ENCODE data around the gene GPR87. TPM values are rescaled to one million over a fixed set of nuclear protein-coding genes. Genes with fewer than 3 reads are reported as not detected.
A peak's percentile ranks its signal among the peaks of the same experiment; 100 is the strongest.

GPR87 gene
- total RNA-seq (2014; rRNA removed; shearing (Covaris generic); ENCODE audit: low replicate concordance) = 0.78 TPM in 1 of 2 replicates, not detected in the other

GRCh38 chr3:151316267-151316991 is at the start of gene GPR87:
GPR87 (minus strand) TSS chr3:151316820; CDS start chr3:151300100, 16,720 bp downstream.
- peak; percentile 16 for DNase-seq (ENCODE audit: low read depth)
- in situ Hi-C loops (cut with HindIII; ENCODE audit: low pct_unique_long_range_greater_than_20kb, low sequenced_read_pairs) = no loop called here

- no peak for DNase-seq (ENCODE audit: low read depth)
- in situ Hi-C loops (cut with HindIII; ENCODE audit: low pct_unique_long_range_greater_than_20kb, low sequenced_read_pairs) = no loop called here
These were observed 46.1 kb upstream of the GPR87 start for GRCh38 chr3:151362751-151363174.

GRCh38 chr3:151357463-151357850 is 40.8 kb upstream of the GPR87 start:
- in situ Hi-C loops (cut with HindIII; ENCODE audit: low pct_unique_long_range_greater_than_20kb, low sequenced_read_pairs) = no loop called here
- DNase-seq (ENCODE audit: low read depth) = no peak

- DNase-seq (ENCODE audit: low read depth) = no peak
- in situ Hi-C loops (cut with HindIII; ENCODE audit: low pct_unique_long_range_greater_than_20kb, low sequenced_read_pairs) = no loop called here
These were observed 40.3 kb upstream of the GPR87 start for GRCh38 chr3:151356794-151357462.

- no peak for DNase-seq (ENCODE audit: low read depth)
- in situ Hi-C loops (cut with HindIII; ENCODE audit: low pct_unique_long_range_greater_than_20kb, low sequenced_read_pairs) = no loop called here
These were observed 35.0 kb upstream of the GPR87 start for GRCh38 chr3:151351648-151352047.

- in situ Hi-C loops (cut with HindIII; ENCODE audit: low pct_unique_long_range_greater_than_20kb, low sequenced_read_pairs) = no loop called here
- no peak for DNase-seq (ENCODE audit: low read depth)
These were observed 34.6 kb upstream of the GPR87 start for GRCh38 chr3:151351219-151351618.

- in situ Hi-C loops (cut with HindIII; ENCODE audit: low pct_unique_long_range_greater_than_20kb, low sequenced_read_pairs) = no loop called here
These were observed 34.0 kb upstream of the GPR87 start for GRCh38 chr3:151350656-151351055.

GRCh38 chr3:151347432-151347831 is 30.8 kb upstream of the GPR87 start:
- in situ Hi-C loops (cut with HindIII; ENCODE audit: low pct_unique_long_range_greater_than_20kb, low sequenced_read_pairs) = no loop called here
- no peak for DNase-seq (ENCODE audit: low read depth)

More at GRCh38 chr3:151350656-151351055, 34.0 kb upstream of the GPR87 start:
- DNase-seq (ENCODE audit: low read depth) = no peak

GRCh38 chr3:151346292-151346691 is 29.7 kb upstream of the GPR87 start:
- in situ Hi-C loops (cut with HindIII; ENCODE audit: low pct_unique_long_range_greater_than_20kb, low sequenced_read_pairs) = no loop called here
- no peak for DNase-seq (ENCODE audit: low read depth)

GRCh38 chr3:151345859-151346258 is 29.2 kb upstream of the GPR87 start:
- DNase-seq (ENCODE audit: low read depth) = no peak
- in situ Hi-C loops (cut with HindIII; ENCODE audit: low pct_unique_long_range_greater_than_20kb, low sequenced_read_pairs) = no loop called here

GRCh38 chr3:151331696-151332095 is 15.1 kb upstream of the GPR87 start:
- no peak for DNase-seq (ENCODE audit: low read depth)
- in situ Hi-C loops (cut with HindIII; ENCODE audit: low pct_unique_long_range_greater_than_20kb, low sequenced_read_pairs) = no loop called here

GRCh38 chr3:151330899-151331298 is 14.3 kb upstream of the GPR87 start:
- in situ Hi-C loops (cut with HindIII; ENCODE audit: low pct_unique_long_range_greater_than_20kb, low sequenced_read_pairs) = no loop called here
- no peak for DNase-seq (ENCODE audit: low read depth)

- DNase-seq (ENCODE audit: low read depth) = no peak
- in situ Hi-C loops (cut with HindIII; ENCODE audit: low pct_unique_long_range_greater_than_20kb, low sequenced_read_pairs) = no loop called here
These were observed 13.8 kb upstream of the GPR87 start for GRCh38 chr3:151330379-151330778.

- in situ Hi-C loops (cut with HindIII; ENCODE audit: low pct_unique_long_range_greater_than_20kb, low sequenced_read_pairs) = no loop called here
- no peak for DNase-seq (ENCODE audit: low read depth)
These were observed 12.7 kb upstream of the GPR87 start, which contains the start of gene P2RY13 for GRCh38 chr3:151329363-151329762. P2RY13 (minus strand) TSS chr3:151329549; CDS start chr3:151329528, 21 bp downstream.

GRCh38 chr3:151328298-151328995 is 11.8 kb upstream of the GPR87 start:
- no peak for DNase-seq (ENCODE audit: low read depth)
- in situ Hi-C loops (cut with HindIII; ENCODE audit: low pct_unique_long_range_greater_than_20kb, low sequenced_read_pairs) = no loop called here

GRCh38 chr3:151327571-151328198 is 11.1 kb upstream of the GPR87 start:
- in situ Hi-C loops (cut with HindIII; ENCODE audit: low pct_unique_long_range_greater_than_20kb, low sequenced_read_pairs) = no loop called here
- DNase-seq (ENCODE audit: low read depth) = peak; percentile 35

- in situ Hi-C loops (cut with HindIII; ENCODE audit: low pct_unique_long_range_greater_than_20kb, low sequenced_read_pairs) = no loop called here
- DNase-seq (ENCODE audit: low read depth) = no peak
These were observed 5.9 kb upstream of the GPR87 start for GRCh38 chr3:151322511-151322910.

- no peak for DNase-seq (ENCODE audit: low read depth)
- in situ Hi-C loops (cut with HindIII; ENCODE audit: low pct_unique_long_range_greater_than_20kb, low sequenced_read_pairs) = no loop called here
These were observed 4.9 kb upstream of the GPR87 start for GRCh38 chr3:151321526-151321925.

GRCh38 chr3:151320131-151320530 is 3.5 kb upstream of the GPR87 start:
- in situ Hi-C loops (cut with HindIII; ENCODE audit: low pct_unique_long_range_greater_than_20kb, low sequenced_read_pairs) = no loop called here

More at GRCh38 chr3:151320131-151320530, 3.5 kb upstream of the GPR87 start:
- DNase-seq (ENCODE audit: low read depth) = no peak
